NCI-H345 treated with DMSO at 0.1 percent for 48 hours (cell line): ENCODE data around the gene MAP6.
A peak's percentile ranks its signal among the peaks of the same experiment; 100 is the strongest.

Source experiments
- DNase-seq: peaks from one replicate; lab custom pipeline; 2025; ENCODE audit not compliant: unreplicated experiment; lab: John Stamatoyannopoulos, UW

Gene MAP6

GRCh38 chr11:75667255-75667830 lies 1.5 kb downstream of the MAP6 start:
- DNase-seq, result peak; percentile 31

- no peak for DNase-seq
Observed at GRCh38 chr11:75665990-75666389, 2.8 kb downstream of the MAP6 start.

- no peak for DNase-seq
Observed at GRCh38 chr11:75665126-75665525, 3.7 kb downstream of the MAP6 start.

- no peak for DNase-seq
Observed at GRCh38 chr11:75664389-75664788, 4.4 kb downstream of the MAP6 start.

GRCh38 chr11:75663808-75664207 lies 5.0 kb downstream of the MAP6 start:
- DNase-seq, result no peak

- no peak for DNase-seq
Observed at GRCh38 chr11:75659836-75660235, 9.0 kb downstream of the MAP6 start.

- no peak for DNase-seq
Observed at GRCh38 chr11:75656044-75656727, 12.7 kb downstream of the MAP6 start.

GRCh38 chr11:75655605-75656004 lies 13.2 kb downstream of the MAP6 start:
- no peak for DNase-seq

GRCh38 chr11:75654314-75654713 lies 14.5 kb downstream of the MAP6 start:
- DNase-seq, result no peak

GRCh38 chr11:75653532-75653931 lies 15.3 kb downstream of the MAP6 start:
- DNase-seq, result no peak

GRCh38 chr11:75652936-75653335 lies 15.9 kb downstream of the MAP6 start:
- no peak for DNase-seq

- DNase-seq, result no peak
Observed at GRCh38 chr11:75651218-75651617, 17.6 kb downstream of the MAP6 start.

GRCh38 chr11:75650167-75650723 lies 18.6 kb downstream of the MAP6 start:
- DNase-seq, result no peak

- no peak for DNase-seq
Observed at GRCh38 chr11:75644946-75645345, 23.9 kb downstream of the MAP6 start.

- DNase-seq, result no peak
Observed at GRCh38 chr11:75644370-75644769, 24.5 kb downstream of the MAP6 start.

- no peak for DNase-seq
Observed at GRCh38 chr11:75642402-75643113, 26.3 kb downstream of the MAP6 start.

GRCh38 chr11:75639762-75640181 lies 29.1 kb downstream of the MAP6 start:
- DNase-seq, result peak; percentile 92

- no peak for DNase-seq
Observed at GRCh38 chr11:75637998-75638397, 30.8 kb downstream of the MAP6 start.

GRCh38 chr11:75635066-75635862 lies 33.6 kb downstream of the MAP6 start:
- DNase-seq, result no peak

GRCh38 chr11:75633409-75634066 lies 35.3 kb downstream of the MAP6 start:
- DNase-seq, result no peak

GRCh38 chr11:75632962-75633361 lies 35.9 kb downstream of the MAP6 start:
- no peak for DNase-seq
